ENCODE data around the gene CISTR.
"Not testable (repeated sequence)": the region's sequence is repeated elsewhere in the genome, so short reads cannot be mapped to it uniquely, and the experiment has no call there.

The CISTR gene

GRCh38 chr12:53751336-53752191, at the start of gene CISTR:
TSS of gene CISTR (minus strand) at chr12:53751979.
- no peak for DNase-seq

GRCh38 chr12:53798575-53798974, 46.8 kb upstream of the CISTR start:
- DNase-seq = no peak

- no peak for DNase-seq
Observed at GRCh38 chr12:53795927-53796326, 44.1 kb upstream of the CISTR start.

- DNase-seq = no peak
Observed at GRCh38 chr12:53793221-53793620, 41.4 kb upstream of the CISTR start.

GRCh38 chr12:53791735-53792326, 40.1 kb upstream of the CISTR start:
- no peak for DNase-seq

GRCh38 chr12:53789570-53789969, 37.8 kb upstream of the CISTR start:
- DNase-seq = no peak

GRCh38 chr12:53788892-53789291, 37.1 kb upstream of the CISTR start:
- DNase-seq = no peak

- no peak for DNase-seq
Observed at GRCh38 chr12:53786411-53786810, 34.6 kb upstream of the CISTR start.

GRCh38 chr12:53785161-53785560, 33.4 kb upstream of the CISTR start:
- no peak for DNase-seq

- no peak for DNase-seq
Observed at GRCh38 chr12:53782093-53782703, 30.4 kb upstream of the CISTR start.

- no peak for DNase-seq
Observed at GRCh38 chr12:53781228-53781801, 29.5 kb upstream of the CISTR start.

- no peak for DNase-seq
Observed at GRCh38 chr12:53780323-53780722, 28.5 kb upstream of the CISTR start.

GRCh38 chr12:53779679-53780078, 27.9 kb upstream of the CISTR start:
- DNase-seq = not testable (repeated sequence)

GRCh38 chr12:53777936-53778644, 26.3 kb upstream of the CISTR start:
- DNase-seq = no peak

GRCh38 chr12:53777412-53777811, 25.6 kb upstream of the CISTR start:
- no peak for DNase-seq

- DNase-seq = no peak
Observed at GRCh38 chr12:53776872-53777271, 25.1 kb upstream of the CISTR start.

- no peak for DNase-seq
Observed at GRCh38 chr12:53775478-53776145, 23.8 kb upstream of the CISTR start.

- no peak for DNase-seq
Observed at GRCh38 chr12:53770281-53770680, 18.5 kb upstream of the CISTR start.

GRCh38 chr12:53768976-53769375, 17.2 kb upstream of the CISTR start:
- no peak for DNase-seq

GRCh38 chr12:53766881-53767280, 15.1 kb upstream of the CISTR start:
- no peak for DNase-seq

GRCh38 chr12:53765891-53766290, 14.1 kb upstream of the CISTR start:
- no peak for DNase-seq

- no peak for DNase-seq
Observed at GRCh38 chr12:53764615-53765014, 12.8 kb upstream of the CISTR start.
